OCI-LY7 (cell line): ENCODE measurements around the gene HCAR2. TPM values are rescaled to one million over a fixed set of nuclear protein-coding genes. Genes with fewer than 3 reads are reported as not detected.

Experiments
- BruUV-seq: library from RNA; stranded (reverse); fragments of 400-500 nt; replicated peaks from 2 replicates; lab custom pipeline; 2021; lab: Mats Ljungman, UMichigan
- CTCF ChIA-PET: fragments of 300-600 bp; sonication (Branson Sonifier 250); formaldehyde crosslinking; loops from one replicate; lab custom pipeline; 2022; ENCODE audit warnings: antibody characterized with exemption; ENCODE audit not compliant: unreplicated experiment; lab: Charles Lee
- POLR2A ChIA-PET: fragments of 300-600 bp; sonication (Branson Sonifier 250); formaldehyde crosslinking; loops from one replicate; lab custom pipeline; 2022; ENCODE audit warnings: antibody characterized with exemption; lab: Charles Lee
- DNase-seq: peaks from one replicate; pipeline ENCODE4 v3.0.0-alpha.2; 2015; ENCODE audit warnings: low spot score
- H2AFZ ChIP-seq: fragments of 200-600 bp; sonication (generic), shearing (Covaris generic); 2 replicates; pipeline ENCODE4 v1.6.1; 2014; ENCODE audit warnings: mild to moderate bottlenecking, antibody characterized with exemption, low read length, moderate library complexity
- H3K27ac ChIP-seq: fragments of 200-600 bp; sonication (generic); 2 replicates; pipeline ENCODE4 v1.5.1; 2014; ENCODE audit warnings: mixed run types, low read depth, mild to moderate bottlenecking, moderate library complexity, low read length, inconsistent platforms; ENCODE audit not compliant: poor library complexity, severe bottlenecking
- H3K36me3 ChIP-seq: fragments of 200-600 bp; sonication (generic); 2 replicates; pipeline ENCODE4 v1.6.1; 2014; ENCODE audit warnings: mild to moderate bottlenecking, antibody characterized with exemption, low read length, moderate library complexity, mixed read lengths; ENCODE audit not compliant: insufficient read depth
- H3K4me1 ChIP-seq: fragments of 200-600 bp; sonication (generic); 2 replicates; pipeline ENCODE4 v1.5.1; 2014; ENCODE audit warnings: mild to moderate bottlenecking, low read length; ENCODE audit not compliant: insufficient read depth, poor library complexity, severe bottlenecking
- H3K4me2 ChIP-seq: fragments of 200-600 bp; sonication (generic); 2 replicates; pipeline ENCODE4 v1.6.1; 2014; ENCODE audit warnings: mild to moderate bottlenecking, low read length
- H3K4me3 ChIP-seq: fragments of 200-600 bp; sonication (generic); 2 replicates; pipeline ENCODE4 v1.5.1; 2014; ENCODE audit warnings: mild to moderate bottlenecking, low read depth, low read length; ENCODE audit not compliant: poor library complexity, severe bottlenecking
- H3K79me2 ChIP-seq: fragments of 200-600 bp; sonication (generic); 2 replicates; pipeline ENCODE4 v1.6.1; 2016; ENCODE audit warnings: low read depth, mild to moderate bottlenecking, low read length, moderate library complexity, mixed read lengths; ENCODE audit not compliant: insufficient read depth
- H3K9me2 ChIP-seq: fragments of 200-600 bp; sonication (generic); 2 replicates; pipeline ENCODE4 v1.6.1; 2016; ENCODE audit warnings: mild to moderate bottlenecking, low read length, mixed read lengths; ENCODE audit not compliant: insufficient read depth
- H3K9me3 ChIP-seq: fragments of 200-600 bp; sonication (generic); 2 replicates; pipeline ENCODE4 v1.6.1; 2014; ENCODE audit warnings: mild to moderate bottlenecking, mixed run types, low read length, mixed read lengths
- H4K20me1 ChIP-seq: fragments of 200-600 bp; sonication (generic); 2 replicates; pipeline ENCODE4 v1.6.1; 2014; ENCODE audit warnings: mild to moderate bottlenecking, antibody characterized with exemption, low read length, moderate library complexity, mixed read lengths; ENCODE audit not compliant: insufficient read depth
- EZH2phosphoT487 ChIP-seq: fragments of 200-600 bp; sonication (generic); IDR thresholded peaks from 2 replicates; pipeline ENCODE4 v1.6.1; 2018; ENCODE audit warnings: low read depth, borderline replicate concordance, mild to moderate bottlenecking, mixed run types, antibody characterized with exemption, low read length, moderate library complexity, mixed read lengths
- intact Hi-C: fragments of 100-400 bp; cut with micrococcal nuclease; formaldehyde crosslinking; loops from one replicate; pipeline ENCODE4 v1.10.0; 2022; ENCODE audit not compliant: unreplicated experiment
- total RNA-seq, 2 experiments: library from RNA; depleted of rRNA in 1 of 2; stranded (reverse); fragments of >200 nt in 1 of 2; shearing (Covaris generic) in 1 of 2; gene quantifications; 2 replicates each; pipeline ENCODE4 v1.2.3, GENCODE V29; 2014 to 2022
- TF ChIP-seq, protein P1 (sequence below): fragments of 200-600 bp; sonication (generic); conservative IDR thresholded peaks from 2 replicates; pipeline ENCODE4 v1.5.1; 2014; ENCODE audit warnings: mild to moderate bottlenecking, antibody characterized with exemption, low read length, moderate library complexity, mixed read lengths

Gene HCAR2
- total RNA-seq, 2 experiments from 2014 or later: not detected

DNA sequence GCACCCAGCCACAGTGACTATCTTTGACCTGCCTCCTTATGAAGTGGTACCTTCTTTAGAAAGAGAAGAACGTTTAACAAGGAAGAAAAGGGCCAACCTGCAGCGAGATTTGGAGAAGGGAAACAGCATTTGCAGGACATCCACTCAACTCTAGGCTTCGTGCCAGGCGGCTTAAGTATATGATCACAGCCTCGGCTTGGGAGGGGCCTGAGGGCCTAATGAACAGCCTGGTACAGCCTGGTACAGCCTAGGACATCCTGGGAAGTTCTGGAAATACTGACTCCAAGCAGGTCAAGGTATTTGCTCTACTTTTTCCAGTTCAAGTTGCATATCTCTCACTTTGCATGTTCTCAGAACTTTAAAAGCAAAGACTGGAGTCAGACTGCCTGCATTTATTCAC, 16.1 kb downstream of the HCAR2 start:
- H3K9me3 ChIP-seq: no peaks in the 10 kb centered on the region
- no TSS peak for BruUV-seq

DNA sequence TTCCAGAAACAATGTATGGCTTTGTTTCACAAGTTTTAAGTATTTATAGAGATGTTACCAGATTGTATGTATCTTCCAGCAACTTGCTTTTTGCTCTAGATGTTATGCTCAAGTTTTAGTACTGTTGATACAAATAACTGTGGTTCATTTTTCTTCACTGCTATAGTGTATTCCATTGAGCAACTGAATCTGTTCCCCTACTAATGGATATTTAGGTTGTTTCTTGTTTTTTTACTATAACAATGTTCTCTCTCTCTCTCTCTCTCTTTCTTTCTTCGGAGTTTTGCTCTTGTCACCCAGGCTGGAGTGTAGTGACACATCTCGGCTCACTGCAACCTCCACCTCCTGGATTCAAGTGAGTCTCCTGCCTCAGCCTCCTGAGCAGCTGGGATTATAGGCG, 16.6 kb downstream of the HCAR2 start:
- POLR2A ChIA-PET: no interaction called here

More for the DNA sequence above, 16.1 kb downstream of the HCAR2 start:
- Histone ChIP-seq H3K4me2 (no peak overlapping the region), H3K9me2 (no peaks in the 10 kb centered on the region), H2AFZ (no peak overlapping the region), H3K36me3 (no peaks in the 10 kb centered on the region), H3K4me1 (no peaks in the 10 kb centered on the region), H3K4me3 (no peak overlapping the region), H3K79me2 (no peaks in the 10 kb centered on the region), H4K20me1 (no peaks in the 10 kb centered on the region), H3K27ac (no peak overlapping the region)
- POLR2A ChIA-PET: no interaction called here
- DNase-seq: no peak
- CTCF ChIA-PET: no interaction called here
- TF ChIP-seq EZH2phosphoT487: no peak
- TF ChIP-seq, protein P1, sequence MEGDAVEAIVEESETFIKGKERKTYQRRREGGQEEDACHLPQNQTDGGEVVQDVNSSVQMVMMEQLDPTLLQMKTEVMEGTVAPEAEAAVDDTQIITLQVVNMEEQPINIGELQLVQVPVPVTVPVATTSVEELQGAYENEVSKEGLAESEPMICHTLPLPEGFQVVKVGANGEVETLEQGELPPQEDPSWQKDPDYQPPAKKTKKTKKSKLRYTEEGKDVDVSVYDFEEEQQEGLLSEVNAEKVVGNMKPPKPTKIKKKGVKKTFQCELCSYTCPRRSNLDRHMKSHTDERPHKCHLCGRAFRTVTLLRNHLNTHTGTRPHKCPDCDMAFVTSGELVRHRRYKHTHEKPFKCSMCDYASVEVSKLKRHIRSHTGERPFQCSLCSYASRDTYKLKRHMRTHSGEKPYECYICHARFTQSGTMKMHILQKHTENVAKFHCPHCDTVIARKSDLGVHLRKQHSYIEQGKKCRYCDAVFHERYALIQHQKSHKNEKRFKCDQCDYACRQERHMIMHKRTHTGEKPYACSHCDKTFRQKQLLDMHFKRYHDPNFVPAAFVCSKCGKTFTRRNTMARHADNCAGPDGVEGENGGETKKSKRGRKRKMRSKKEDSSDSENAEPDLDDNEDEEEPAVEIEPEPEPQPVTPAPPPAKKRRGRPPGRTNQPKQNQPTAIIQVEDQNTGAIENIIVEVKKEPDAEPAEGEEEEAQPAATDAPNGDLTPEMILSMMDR: no peak
- intact Hi-C loops: no loop called here

DNA sequence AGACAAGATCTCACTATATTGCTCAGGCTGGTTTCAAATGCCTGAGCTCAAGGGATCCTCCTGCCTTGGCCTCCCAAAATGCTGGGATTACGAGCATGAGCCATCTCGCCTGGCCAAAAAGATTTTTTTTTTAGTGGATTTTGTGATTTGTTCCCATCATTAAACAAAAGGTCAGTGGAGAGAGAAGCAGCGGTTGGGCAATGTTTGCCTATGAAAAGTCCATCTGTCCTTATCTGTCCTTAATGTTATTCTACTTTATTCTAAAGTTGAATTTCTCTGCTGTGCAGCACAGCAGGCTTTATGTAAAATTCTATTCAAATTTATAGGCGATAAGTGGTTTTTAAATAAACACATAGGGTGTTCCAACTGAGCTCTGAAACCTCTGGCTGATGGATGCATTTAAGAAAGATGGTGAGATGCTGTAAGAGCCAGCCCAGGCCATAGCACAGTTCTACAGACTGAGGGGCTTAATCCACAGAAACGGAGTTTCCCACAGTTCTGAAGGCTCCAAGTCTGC, 18.8 kb downstream of the HCAR2 start:
- ChIA-PET POLR2A (interaction anchor here (0.5 kb wide), 1 partner anchor 1605 kb away, joined by 3 read pairs; no protein-coding TSS in a partner anchor), CTCF (no interaction called here)
- no peaks in the 10 kb centered on the region for H3K9me3 ChIP-seq
- no peaks in the 10 kb centered on the region for H3K36me3 ChIP-seq
- H2AFZ ChIP-seq: no peak overlapping the region
- intact Hi-C loops: no loop called here
- H3K4me2 ChIP-seq: no peak overlapping the region
- H3K27ac ChIP-seq: no peak overlapping the region
- no TSS peak for BruUV-seq
- no peak for DNase-seq
- H3K4me1 ChIP-seq: no peaks in the 10 kb centered on the region
- no peak overlapping the region for H3K4me3 ChIP-seq
- no peaks in the 10 kb centered on the region for H3K9me2 ChIP-seq
- H4K20me1 ChIP-seq: no peaks in the 10 kb centered on the region
- no peaks in the 10 kb centered on the region for H3K79me2 ChIP-seq
- TF ChIP-seq EZH2phosphoT487: no peak
- TF ChIP-seq, protein P1: no peak

More for the DNA sequence above, 16.6 kb downstream of the HCAR2 start:
- Histone ChIP-seq H3K27ac (no peak overlapping the region), H3K4me3 (no peak overlapping the region), H2AFZ (no peak overlapping the region), H4K20me1 (no peaks in the 10 kb centered on the region), H3K4me2 (no peak overlapping the region), H3K9me3 (no peaks in the 10 kb centered on the region), H3K9me2 (no peaks in the 10 kb centered on the region), H3K4me1 (no peaks in the 10 kb centered on the region), H3K36me3 (no peaks in the 10 kb centered on the region), H3K79me2 (no peaks in the 10 kb centered on the region)
- intact Hi-C loops: no loop called here
- no peak for DNase-seq
- CTCF ChIA-PET: no interaction called here
- no peak for TF ChIP-seq EZH2phosphoT487
- TF ChIP-seq, protein P1: no peak
- BruUV-seq: no TSS peak
